HG03108 (cell line): Measurements from ENCODE around the gene THSD4.
"Not testable (repeated sequence)": the region's sequence is repeated elsewhere in the genome, so short reads cannot be mapped to it uniquely, and the experiment has no call there.

Experiments used
- ATAC-seq: cut with Tn5 transposase; IDR thresholded peaks from one replicate; pipeline ENCODE4 v1.9.1; 2021; ENCODE audit warnings: moderate library complexity; ENCODE audit not compliant: unreplicated experiment

Gene THSD4

GRCh38 chr15:71409541-71409940 lies 294.3 kb downstream of the THSD4 start:
- no peak for ATAC-seq

GRCh38 chr15:71410347-71410746 lies 295.1 kb downstream of the THSD4 start:
- ATAC-seq: no peak

- no peak for ATAC-seq
These were observed 296.5 kb downstream of the THSD4 start for GRCh38 chr15:71411538-71412482.

- no peak for ATAC-seq
These were observed 298.1 kb downstream of the THSD4 start for GRCh38 chr15:71413419-71413818.

GRCh38 chr15:71414853-71415252 lies 299.6 kb downstream of the THSD4 start:
- no peak for ATAC-seq

GRCh38 chr15:71422530-71423259 lies 307.4 kb downstream of the THSD4 start:
- ATAC-seq: no peak

- ATAC-seq: no peak
These were observed 309.5 kb downstream of the THSD4 start for GRCh38 chr15:71424765-71425164.

GRCh38 chr15:71425388-71425787 lies 310.1 kb downstream of the THSD4 start:
- ATAC-seq: no peak

- no peak for ATAC-seq
These were observed 311.5 kb downstream of the THSD4 start for GRCh38 chr15:71426792-71427191.

- no peak for ATAC-seq
These were observed 315.5 kb downstream of the THSD4 start for GRCh38 chr15:71430782-71431181.

GRCh38 chr15:71431343-71432336 lies 316.4 kb downstream of the THSD4 start:
- no peak for ATAC-seq

GRCh38 chr15:71433402-71433801 lies 318.1 kb downstream of the THSD4 start:
- ATAC-seq: no peak

GRCh38 chr15:71434774-71435173 lies 319.5 kb downstream of the THSD4 start:
- no peak for ATAC-seq

GRCh38 chr15:71435552-71435951 lies 320.3 kb downstream of the THSD4 start:
- ATAC-seq: no peak

- no peak for ATAC-seq
These were observed 321.6 kb downstream of the THSD4 start for GRCh38 chr15:71436854-71437253.

- ATAC-seq: no peak
These were observed 322.1 kb downstream of the THSD4 start for GRCh38 chr15:71437404-71437803.

GRCh38 chr15:71437919-71438318 lies 322.6 kb downstream of the THSD4 start:
- ATAC-seq: no peak

- not testable (repeated sequence) for ATAC-seq
These were observed 324.2 kb downstream of the THSD4 start for GRCh38 chr15:71439478-71439877.

- no peak for ATAC-seq
These were observed 325.3 kb downstream of the THSD4 start for GRCh38 chr15:71440489-71441110.

- no peak for ATAC-seq
These were observed 328.3 kb downstream of the THSD4 start for GRCh38 chr15:71443538-71443937.
